ENCODE results near the gene GPR158.

The GPR158 gene

GRCh38 chr10:25206693-25207414 lies 32.1 kb downstream of the GPR158 start:
- in situ Hi-C loops (cut with MboI; ENCODE audit: low sequenced_read_pairs): no loop called here

GRCh38 chr10:25209618-25210017 lies 34.8 kb downstream of the GPR158 start:
- in situ Hi-C loops (cut with MboI; ENCODE audit: low sequenced_read_pairs): no loop called here

GRCh38 chr10:25210265-25210664 lies 35.5 kb downstream of the GPR158 start:
- in situ Hi-C loops (cut with MboI; ENCODE audit: low sequenced_read_pairs): no loop called here

GRCh38 chr10:25220156-25220555 lies 45.4 kb downstream of the GPR158 start:
- in situ Hi-C loops (cut with MboI; ENCODE audit: low sequenced_read_pairs): no loop called here

GRCh38 chr10:25222085-25222660 lies 47.4 kb downstream of the GPR158 start:
- in situ Hi-C loops (cut with MboI; ENCODE audit: low sequenced_read_pairs): no loop called here

- in situ Hi-C loops (cut with MboI; ENCODE audit: low sequenced_read_pairs): no loop called here
These were observed 52.2 kb downstream of the GPR158 start for GRCh38 chr10:25226775-25227682.

- in situ Hi-C loops (cut with MboI; ENCODE audit: low sequenced_read_pairs): no loop called here
These were observed 57.0 kb downstream of the GPR158 start for GRCh38 chr10:25231751-25232150.

- in situ Hi-C loops (cut with MboI; ENCODE audit: low sequenced_read_pairs): no loop called here
These were observed 57.4 kb downstream of the GPR158 start for GRCh38 chr10:25232204-25232603.

GRCh38 chr10:25245165-25245564 lies 70.4 kb downstream of the GPR158 start:
- in situ Hi-C loops (cut with MboI; ENCODE audit: low sequenced_read_pairs): no loop called here

- in situ Hi-C loops (cut with MboI; ENCODE audit: low sequenced_read_pairs): no loop called here
These were observed 82.8 kb downstream of the GPR158 start for GRCh38 chr10:25257646-25258045.

- in situ Hi-C loops (cut with MboI; ENCODE audit: low sequenced_read_pairs): no loop called here
These were observed 86.3 kb downstream of the GPR158 start for GRCh38 chr10:25261110-25261509.

GRCh38 chr10:25261558-25261957 lies 86.8 kb downstream of the GPR158 start:
- in situ Hi-C loops (cut with MboI; ENCODE audit: low sequenced_read_pairs): no loop called here

GRCh38 chr10:25263931-25264330 lies 89.1 kb downstream of the GPR158 start:
- in situ Hi-C loops (cut with MboI; ENCODE audit: low sequenced_read_pairs): no loop called here

- in situ Hi-C loops (cut with MboI; ENCODE audit: low sequenced_read_pairs): no loop called here
These were observed 103.4 kb downstream of the GPR158 start for GRCh38 chr10:25278180-25278579.

GRCh38 chr10:25280076-25280475 lies 105.3 kb downstream of the GPR158 start:
- in situ Hi-C loops (cut with MboI; ENCODE audit: low sequenced_read_pairs): no loop called here

- in situ Hi-C loops (cut with MboI; ENCODE audit: low sequenced_read_pairs): no loop called here
These were observed 105.8 kb downstream of the GPR158 start for GRCh38 chr10:25280573-25280972.

- in situ Hi-C loops (cut with MboI; ENCODE audit: low sequenced_read_pairs): no loop called here
These were observed 111.0 kb downstream of the GPR158 start for GRCh38 chr10:25285809-25286208.

GRCh38 chr10:25288181-25288580 lies 113.4 kb downstream of the GPR158 start:
- in situ Hi-C loops (cut with MboI; ENCODE audit: low sequenced_read_pairs): no loop called here

GRCh38 chr10:25294032-25294926 lies 119.5 kb downstream of the GPR158 start:
- in situ Hi-C loops (cut with MboI; ENCODE audit: low sequenced_read_pairs): no loop called here

- in situ Hi-C loops (cut with MboI; ENCODE audit: low sequenced_read_pairs): no loop called here
These were observed 121.5 kb downstream of the GPR158 start for GRCh38 chr10:25296324-25296723.

GRCh38 chr10:25297466-25297865 lies 122.7 kb downstream of the GPR158 start:
- in situ Hi-C loops (cut with MboI; ENCODE audit: low sequenced_read_pairs): no loop called here

Measured in HL-60/S4 treated with retinoic acid at 250 ng/mL for 4 days and 3 days (cell line).